A673 (cell line): ENCODE data around the gene MCUR1. TPM values are rescaled to one million over a fixed set of nuclear protein-coding genes. Genes with fewer than 3 reads are reported as not detected.

Experiments used
- BruUV-seq: library from RNA; stranded (reverse); fragments of 400-500 nt; replicated peaks from 2 replicates; lab custom pipeline; 2021; lab: Mats Ljungman, UMichigan
- CTCF ChIA-PET: fragments of 300-600 bp; sonication (Branson Sonifier 250); formaldehyde crosslinking; loops from one replicate; lab custom pipeline; 2022; ENCODE audit warnings: antibody characterized with exemption; lab: Charles Lee
- POLR2A ChIA-PET: fragments of 300-600 bp; sonication (Branson Sonifier 250); formaldehyde crosslinking; loops from one replicate; lab custom pipeline; 2022; ENCODE audit warnings: antibody characterized with exemption; ENCODE audit not compliant: low non-redundant PET; lab: Charles Lee
- DNase-seq: peaks from one replicate; pipeline ENCODE4 v3.0.0-alpha.2; 2015; ENCODE audit warnings: low spot score
- H3K27ac ChIP-seq: fragments of 200-600 bp; sonication (generic); 2 replicates; pipeline ENCODE4 v1.5.1; 2016; ENCODE audit warnings: mixed run types, low read depth, mild to moderate bottlenecking, mixed read lengths, antibody characterized with exemption, low read length; ENCODE audit not compliant: poor library complexity, severe bottlenecking
- H3K27me3 ChIP-seq: fragments of 200-600 bp; sonication (generic); replicated peaks from 2 replicates; pipeline ENCODE4 v1.6.1; 2017; ENCODE audit warnings: mixed run types, low read depth, mild to moderate bottlenecking, mixed read lengths, antibody characterized with exemption, low read length; ENCODE audit not compliant: insufficient read depth, poor library complexity
- H3K36me3 ChIP-seq: fragments of 200-600 bp; sonication (generic); 2 replicates; pipeline ENCODE4 v1.6.1; 2016; ENCODE audit warnings: mixed run types, mild to moderate bottlenecking, mixed read lengths, antibody characterized with exemption, low read length; ENCODE audit not compliant: insufficient read depth, poor library complexity, severe bottlenecking
- H3K4me1 ChIP-seq: fragments of 200-600 bp; sonication (generic); 2 replicates; pipeline ENCODE4 v1.6.1; 2017; ENCODE audit warnings: mixed run types, mild to moderate bottlenecking, mixed read lengths, antibody characterized with exemption, low read length; ENCODE audit not compliant: insufficient read depth, poor library complexity, severe bottlenecking
- H3K4me3 ChIP-seq: fragments of 200-600 bp; sonication (generic); 2 replicates; pipeline ENCODE4 v1.5.1; 2016; ENCODE audit warnings: low read depth, mixed run types, mild to moderate bottlenecking, mixed read lengths, low read length; ENCODE audit not compliant: poor library complexity, severe bottlenecking
- H3K9me3 ChIP-seq: fragments of 200-600 bp; sonication (generic); 2 replicates; pipeline ENCODE4 v1.6.1; 2016; ENCODE audit warnings: mixed run types, low read depth, mild to moderate bottlenecking, mixed read lengths, antibody characterized with exemption, low read length; ENCODE audit not compliant: poor library complexity, severe bottlenecking
- EZH2 ChIP-seq: fragments of 200-600 bp; sonication (generic); IDR thresholded peaks from 2 replicates; pipeline ENCODE4 v1.6.1; 2017; ENCODE audit warnings: borderline replicate concordance, low read depth, mild to moderate bottlenecking, mixed read lengths, antibody characterized with exemption, low read length; ENCODE audit not compliant: poor library complexity, severe bottlenecking
- intact Hi-C: fragments of 100-400 bp; cut with micrococcal nuclease; formaldehyde crosslinking; loops from one replicate; pipeline ENCODE4 v1.10.0; 2022; ENCODE audit not compliant: unreplicated experiment
- total RNA-seq: library from RNA; stranded (reverse); gene quantifications from 2 replicates; pipeline ENCODE4 v1.2.3, GENCODE V29; 2021
- TF ChIP-seq, protein P1 (sequence below): fragments of 300-800, 200-600 bp; sonication (generic); conservative IDR thresholded peaks from 2 replicates; pipeline ENCODE4 v1.5.1; 2017; ENCODE audit warnings: low read depth, mild to moderate bottlenecking, antibody characterized with exemption, low read length, moderate library complexity, mixed read lengths

Gene MCUR1
- total RNA-seq, 1 experiment from 2014 or later: 56.6 TPM

DNA sequence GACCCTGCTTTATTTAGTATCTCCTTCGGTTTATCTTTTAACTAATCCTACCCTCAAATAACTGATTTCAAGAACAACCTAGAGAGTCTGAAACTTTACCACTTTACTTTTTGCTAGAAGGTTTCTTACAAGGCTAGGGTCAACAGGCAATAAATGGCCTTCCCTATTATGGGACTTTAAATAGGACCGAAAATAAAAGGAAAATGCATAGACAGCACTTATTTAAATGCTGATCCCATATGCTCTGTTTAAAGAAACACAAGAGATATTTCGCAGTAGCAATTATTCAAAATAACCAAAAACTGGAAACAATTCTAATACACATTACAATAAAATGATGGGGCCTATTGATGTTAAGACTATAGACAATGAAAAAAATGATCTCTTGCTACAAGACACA, 13.7 kb downstream of the MCUR1 start:
- intact Hi-C loops: no loop called here
- no peak for DNase-seq
- POLR2A ChIA-PET: no interaction called here
- Histone ChIP-seq H3K4me1 (peaks cover 12% of the 10 kb centered on the region), H3K36me3 (peaks cover 42% of the 10 kb centered on the region), H3K27ac (no peak overlapping the region), H3K4me3 (no peak overlapping the region), H3K9me3 (no peaks in the 10 kb centered on the region), H3K27me3 (no peaks in the 10 kb centered on the region)
- no TSS peak for BruUV-seq
- TF ChIP-seq EZH2: no peak
- TF ChIP-seq, protein P1, sequence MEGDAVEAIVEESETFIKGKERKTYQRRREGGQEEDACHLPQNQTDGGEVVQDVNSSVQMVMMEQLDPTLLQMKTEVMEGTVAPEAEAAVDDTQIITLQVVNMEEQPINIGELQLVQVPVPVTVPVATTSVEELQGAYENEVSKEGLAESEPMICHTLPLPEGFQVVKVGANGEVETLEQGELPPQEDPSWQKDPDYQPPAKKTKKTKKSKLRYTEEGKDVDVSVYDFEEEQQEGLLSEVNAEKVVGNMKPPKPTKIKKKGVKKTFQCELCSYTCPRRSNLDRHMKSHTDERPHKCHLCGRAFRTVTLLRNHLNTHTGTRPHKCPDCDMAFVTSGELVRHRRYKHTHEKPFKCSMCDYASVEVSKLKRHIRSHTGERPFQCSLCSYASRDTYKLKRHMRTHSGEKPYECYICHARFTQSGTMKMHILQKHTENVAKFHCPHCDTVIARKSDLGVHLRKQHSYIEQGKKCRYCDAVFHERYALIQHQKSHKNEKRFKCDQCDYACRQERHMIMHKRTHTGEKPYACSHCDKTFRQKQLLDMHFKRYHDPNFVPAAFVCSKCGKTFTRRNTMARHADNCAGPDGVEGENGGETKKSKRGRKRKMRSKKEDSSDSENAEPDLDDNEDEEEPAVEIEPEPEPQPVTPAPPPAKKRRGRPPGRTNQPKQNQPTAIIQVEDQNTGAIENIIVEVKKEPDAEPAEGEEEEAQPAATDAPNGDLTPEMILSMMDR: no peak
- CTCF ChIA-PET: no interaction called here

DNA sequence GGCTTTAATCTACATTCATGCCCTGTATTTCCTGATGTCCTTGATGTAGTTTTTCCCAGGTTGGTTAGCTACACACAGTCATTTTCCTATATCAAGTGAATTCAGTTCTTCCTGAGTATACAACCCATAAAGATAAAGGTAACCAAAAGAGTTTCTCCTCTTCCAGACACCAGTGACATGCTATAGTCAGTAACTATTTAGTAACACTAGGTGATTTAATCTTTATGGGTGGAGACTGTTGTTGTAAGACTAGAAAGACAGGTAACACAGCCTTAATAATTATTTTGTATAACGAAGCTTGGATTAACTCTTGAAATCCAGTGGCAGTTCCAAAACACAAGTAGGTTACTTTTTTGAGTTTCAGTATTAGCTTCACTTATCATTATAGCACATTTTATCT, 17.6 kb downstream of the MCUR1 start:
- BruUV-seq: no TSS peak
- no peaks in the 10 kb centered on the region for H3K9me3 ChIP-seq
- no peak for DNase-seq
- POLR2A ChIA-PET: no interaction called here
- intact Hi-C loops: loop anchor here (5.0 to 10.0 kb wide), 3 partner anchors 76 to 348 kb away; no protein-coding TSS in a partner anchor
- H3K4me1 ChIP-seq: peaks cover 24% of the 10 kb centered on the region
- CTCF ChIA-PET: no interaction called here
- no peak for TF ChIP-seq EZH2
- TF ChIP-seq, protein P1: no peak
- H3K27ac ChIP-seq: no peak overlapping the region
- H3K27me3 ChIP-seq: no peaks in the 10 kb centered on the region
- no peak overlapping the region for H3K4me3 ChIP-seq
- peaks cover 38% of the 10 kb centered on the region for H3K36me3 ChIP-seq

DNA sequence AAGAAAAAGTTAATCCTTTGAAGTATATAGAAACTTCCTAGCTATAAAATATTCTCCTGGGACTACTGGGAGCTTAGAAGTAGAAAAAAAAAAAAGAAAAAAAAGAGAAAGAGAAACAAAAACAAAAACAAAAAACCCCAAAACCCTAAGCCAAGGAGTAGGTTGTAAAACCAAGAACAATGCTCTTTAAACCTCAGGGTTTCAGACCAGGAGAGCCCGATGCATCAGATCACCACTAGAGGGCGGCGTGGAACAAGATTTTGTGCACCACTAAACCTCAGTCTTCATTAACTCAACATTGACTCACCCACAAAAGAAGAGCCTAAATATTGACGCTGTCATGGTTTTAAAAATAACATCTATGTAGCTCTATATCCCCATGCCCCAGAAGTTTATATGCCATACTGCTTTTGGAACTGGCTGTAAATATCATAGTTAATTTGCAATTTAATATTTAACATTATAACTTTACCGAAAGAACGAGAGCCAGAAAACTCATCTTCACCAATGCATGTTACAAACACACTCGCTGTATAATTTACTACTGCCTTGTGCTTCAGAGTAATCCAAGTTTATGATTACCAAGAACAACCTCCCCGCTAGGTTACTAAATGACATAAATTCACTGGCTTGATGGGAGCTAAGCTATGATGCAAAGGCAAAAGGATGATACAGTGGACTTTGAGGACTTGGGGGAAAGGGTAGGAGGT, 19.2 kb downstream of the MCUR1 start:
- TF ChIP-seq, protein P1: peak; percentile 98
- TF ChIP-seq EZH2: no peak
- BruUV-seq: no TSS peak
- H3K27me3 ChIP-seq: no peaks in the 10 kb centered on the region
- DNase-seq: peak; percentile 92
- ChIA-PET POLR2A (interaction anchor here (0.6 kb wide), 1 partner anchor 33 kb away, joined by 6 read pairs; no protein-coding TSS in a partner anchor), CTCF (interaction anchor here (0.6 to 1.0 kb wide), 12 partner anchors 10 to 1985 kb away, joined by 3 to 8 read pairs (median 4); no protein-coding TSS in a partner anchor)
- H3K4me3 ChIP-seq: peak overlapping the region; percentile 1
- H3K4me1 ChIP-seq: peaks cover 24% of the 10 kb centered on the region
- peak overlapping the region; percentile 83 for H3K27ac ChIP-seq
- H3K36me3 ChIP-seq: peaks cover 37% of the 10 kb centered on the region
- no peaks in the 10 kb centered on the region for H3K9me3 ChIP-seq
- intact Hi-C loops: loop anchor here (1.0 to 10.0 kb wide), 5 partner anchors 77 to 350 kb away; no protein-coding TSS in a partner anchor
